Bladder microvascular endothelial cell (primary cell): Measurements from ENCODE around the gene MEIOB. TPM values are rescaled to one million over a fixed set of nuclear protein-coding genes. Genes with fewer than 3 reads are reported as not detected.

Experiments used
- total RNA-seq: library from RNA; depleted of rRNA; stranded (reverse); fragments of >200 nt; gene quantifications from 2 replicates; pipeline ENCODE4 v1.2.3, GENCODE V29; 2014

MEIOB gene
- total RNA-seq = not detected in 2 replicates

GRCh38 chr16:1871974-1872635 lies at the start of gene MEIOB:
MEIOB (minus strand) TSS chr16:1872164; CDS start chr16:1868175, 3,989 bp downstream.

GRCh38 chr16:1918351-1919326 lies 46.7 kb upstream of the MEIOB start, which contains the start of gene HS3ST6:
HS3ST6 (minus strand) TSS chr16:1918415; CDS start chr16:1918323, 92 bp downstream.

GRCh38 chr16:1826691-1827573 lies 45.0 kb downstream of the MEIOB start, which contains the start of the genes FAHD1 and HAGH:
FAHD1 (plus strand) TSS chr16:1827206; CDS start chr16:1827239, 33 bp downstream.
HAGH (minus strand) TSS chr16:1826825; CDS start chr16:1826787, 38 bp downstream.

GRCh38 chr16:1793578-1794220 lies 78.3 kb downstream of the MEIOB start, which contains the start of gene IGFALS:
IGFALS (minus strand) TSS chr16:1793705; CDS start chr16:1793652, 53 bp downstream.

Other genes starting within 250 kb of the MEIOB start
- 31.1 and 64.1 TPM in 2 replicates for gene JPT2, start 193.9 kb downstream of the MEIOB start, total RNA-seq
- gene MAPK8IP3, start 166.0 kb downstream of the MEIOB start, total RNA-seq = 21.9 and 50.8 TPM in 2 replicates
- gene NME3, start 100.6 kb downstream of the MEIOB start, total RNA-seq = 39.3 and 51.6 TPM in 2 replicates
- gene EME2, start 99.4 kb downstream of the MEIOB start, total RNA-seq = 3.7 and 9.2 TPM in 2 replicates
- gene MRPS34, start 99.0 kb downstream of the MEIOB start, total RNA-seq = 68.8 and 72.9 TPM in 2 replicates
- gene SPSB3, start 89.6 kb downstream of the MEIOB start, total RNA-seq = 45.2 and 60.4 TPM in 2 replicates
- 67.3 and 75.4 TPM in 2 replicates for gene NUBP2, start 89.2 kb downstream of the MEIOB start, total RNA-seq
- gene IGFALS, start 78.5 kb downstream of the MEIOB start, total RNA-seq = under 0.01 TPM in 1 of 2 replicates, not detected in the other
- gene HAGH, start 45.3 kb downstream of the MEIOB start, total RNA-seq = 70.3 and 94.3 TPM in 2 replicates
- gene FAHD1, start 45.0 kb downstream of the MEIOB start, total RNA-seq = 70.3 and 124 TPM in 2 replicates
- gene HS3ST6, start 46.3 kb upstream of the MEIOB start, total RNA-seq = not detected in 2 replicates
- gene MSRB1, start 71.0 kb upstream of the MEIOB start, total RNA-seq = 6.5 and 8.7 TPM in 2 replicates
- gene RPL3L, start 82.5 kb upstream of the MEIOB start, total RNA-seq = not detected in 2 replicates
- gene NDUFB10, start 87.4 kb upstream of the MEIOB start, total RNA-seq = 133 and 143 TPM in 2 replicates
- gene RPS2, start 92.7 kb upstream of the MEIOB start, total RNA-seq = 1,957 and 2,987 TPM in 2 replicates
- gene RNF151, start 94.7 kb upstream of the MEIOB start, total RNA-seq = not detected in 2 replicates
- 33.7 and 61.0 TPM in 2 replicates for gene TBL3, start 99.9 kb upstream of the MEIOB start, total RNA-seq
- 0.13 and 0.16 TPM in 2 replicates for gene NOXO1, start 109.3 kb upstream of the MEIOB start, total RNA-seq
- 11.1 and 12.3 TPM in 2 replicates for gene GFER, start 112.0 kb upstream of the MEIOB start, total RNA-seq
- 0.65 and 2.8 TPM in 2 replicates for gene SYNGR3, start 117.8 kb upstream of the MEIOB start, total RNA-seq
- 11.2 and 24.5 TPM in 2 replicates for gene ZNF598, start 137.7 kb upstream of the MEIOB start, total RNA-seq
- 0.16 TPM in 1 of 2 replicates, not detected in the other for gene NPW, start 147.6 kb upstream of the MEIOB start, total RNA-seq
- gene NHERF2, start 154.7 kb upstream of the MEIOB start, total RNA-seq = 52.4 and 55.7 TPM in 2 replicates
- gene NTHL1, start 175.7 kb upstream of the MEIOB start, total RNA-seq = 23.5 and 61.5 TPM in 2 replicates
- gene TSC2, start 175.8 kb upstream of the MEIOB start, total RNA-seq = 32.4 and 79.5 TPM in 2 replicates